H9 (cell line): ENCODE data around the gene LEPR. TPM values are rescaled to one million over a fixed set of nuclear protein-coding genes. Genes with fewer than 3 reads are reported as not detected.

Source experiments
- DNase-seq: peaks from one replicate; pipeline ENCODE4 v3.0.0-alpha.2; 2017
- H2AFZ ChIP-seq: one replicate; pipeline ENCODE4 v1.6.1; 2013; ENCODE audit warnings: mild to moderate bottlenecking, low read length, control low read depth, moderate library complexity
- H2AK5ac ChIP-seq: 2 replicates; pipeline ENCODE4 v1.6.1; 2013; ENCODE audit warnings: low read length, control low read depth, mixed read lengths; ENCODE audit not compliant: insufficient read length
- H2BK120ac ChIP-seq: one replicate; pipeline ENCODE4 v1.6.1; 2013; ENCODE audit warnings: low read depth, mild to moderate bottlenecking, low read length, control low read depth, inconsistent platforms; ENCODE audit not compliant: poor library complexity, severe bottlenecking
- H2BK12ac ChIP-seq: 2 replicates; pipeline ENCODE4 v1.6.1; 2013; ENCODE audit warnings: low read length, control low read depth, mixed read lengths, low read depth; ENCODE audit not compliant: insufficient read length
- H2BK15ac ChIP-seq: 2 replicates; pipeline ENCODE4 v1.6.1; 2013; ENCODE audit warnings: low read depth, low read length, control low read depth
- H2BK20ac ChIP-seq: one replicate; pipeline ENCODE4 v1.6.1; 2013; ENCODE audit warnings: low read depth, mild to moderate bottlenecking, low read length, control low read depth, inconsistent platforms; ENCODE audit not compliant: poor library complexity, severe bottlenecking
- H2BK5ac ChIP-seq: 2 replicates; pipeline ENCODE4 v1.6.1; 2013; ENCODE audit warnings: low read length, control low read depth, mixed read lengths; ENCODE audit not compliant: insufficient read length
- H3K14ac ChIP-seq: 2 replicates; pipeline ENCODE4 v1.6.1; 2013; ENCODE audit warnings: low read length, control low read depth; ENCODE audit not compliant: insufficient read depth
- H3K18ac ChIP-seq: 2 replicates; pipeline ENCODE4 v1.6.1; 2013; ENCODE audit warnings: low read depth, mild to moderate bottlenecking, mixed read lengths, low read length, control low read depth; ENCODE audit not compliant: insufficient read length
- H3K23ac ChIP-seq: 2 replicates; pipeline ENCODE4 v1.6.1; 2013; ENCODE audit warnings: low read length, control low read depth, mixed read lengths, low read depth; ENCODE audit not compliant: insufficient read length
- H3K23me2 ChIP-seq: 2 replicates; pipeline ENCODE4 v1.6.1; 2013; ENCODE audit warnings: low read depth, mild to moderate bottlenecking, mixed read lengths, low read length, control low read depth; ENCODE audit not compliant: insufficient read length, poor library complexity, severe bottlenecking
- H3K27ac ChIP-seq: 2 replicates; pipeline ENCODE4 v1.5.1; 2013; ENCODE audit warnings: low read length, control low read depth, mixed read lengths, low read depth; ENCODE audit not compliant: insufficient read length
- H3K27me3 ChIP-seq: 2 replicates; pipeline ENCODE4 v1.6.1; 2013; ENCODE audit warnings: low read length, control low read depth, inconsistent platforms; ENCODE audit not compliant: insufficient read depth
- H3K4ac ChIP-seq: 2 replicates; pipeline ENCODE4 v1.6.1; 2013; ENCODE audit warnings: low read depth, mild to moderate bottlenecking, control low read depth, inconsistent platforms, low read length, moderate library complexity
- H3K4me1 ChIP-seq: 2 replicates; pipeline ENCODE4 v1.6.1; 2013; ENCODE audit warnings: low read length, control low read depth, inconsistent platforms; ENCODE audit not compliant: insufficient read depth
- H3K4me2 ChIP-seq: 2 replicates; pipeline ENCODE4 v1.6.1; 2013; ENCODE audit warnings: low read length, control low read depth, mixed read lengths; ENCODE audit not compliant: insufficient read length, insufficient read depth
- H3K56ac ChIP-seq: 2 replicates; pipeline ENCODE4 v1.6.1; 2013; ENCODE audit warnings: low read depth, mild to moderate bottlenecking, mixed read lengths, low read length, control low read depth; ENCODE audit not compliant: insufficient read length
- H3K79me1 ChIP-seq: 2 replicates; pipeline ENCODE4 v1.6.1; 2013; ENCODE audit warnings: low read depth, mild to moderate bottlenecking, moderate library complexity, low read length, control low read depth, inconsistent platforms; ENCODE audit not compliant: insufficient read depth, poor library complexity, severe bottlenecking
- H3K79me2 ChIP-seq: 2 replicates; pipeline ENCODE4 v1.6.1; 2013; ENCODE audit warnings: low read length, control low read depth, inconsistent platforms; ENCODE audit not compliant: insufficient read depth
- H3K9ac ChIP-seq: 2 replicates; pipeline ENCODE4 v1.6.1; 2013; ENCODE audit warnings: low read length, control low read depth, mixed read lengths; ENCODE audit not compliant: insufficient read length; ENCODE audit errors: extremely low read depth
- H3K9me3 ChIP-seq: one replicate; pipeline ENCODE4 v1.6.1; 2013; ENCODE audit warnings: low read depth, low read length, inconsistent platforms; ENCODE audit not compliant: control insufficient read depth
- H3T11ph ChIP-seq: one replicate; pipeline ENCODE4 v1.6.1; 2013; ENCODE audit warnings: mild to moderate bottlenecking, low read length, control low read depth, inconsistent platforms
- H4K20me1 ChIP-seq: one replicate; pipeline ENCODE4 v1.6.1; 2013; ENCODE audit not compliant: control insufficient read depth, insufficient read length, insufficient read depth
- H4K5ac ChIP-seq: 2 replicates; pipeline ENCODE4 v1.6.1; 2013; ENCODE audit warnings: low read depth, mild to moderate bottlenecking, mixed read lengths, low read length, control low read depth; ENCODE audit not compliant: insufficient read length
- H4K8ac ChIP-seq: replicated peaks from 2 replicates; pipeline ENCODE4 v1.6.1; 2013; ENCODE audit warnings: low read length, control low read depth, mixed read lengths, low read depth; ENCODE audit not compliant: insufficient read length
- H4K91ac ChIP-seq: 2 replicates; pipeline ENCODE4 v1.6.1; 2013; ENCODE audit warnings: low read depth, mild to moderate bottlenecking, moderate library complexity, mixed read lengths, low read length, control low read depth; ENCODE audit not compliant: insufficient read length
- H3K27ac Mint-ChIP-seq, 3 experiments: 2 replicates in 2 of 3; 3 replicates in 1 of 3; pipeline ENCODE4 v1.8.0; 2020 to 2021; ENCODE audit warnings: mixed read lengths in 3 of 3, mild to moderate bottlenecking in 1 of 3, moderate library complexity in 1 of 3
- H3K27me3 Mint-ChIP-seq: 2 replicates; pipeline ENCODE4 v1.8.0; 2021; ENCODE audit warnings: low read depth, mild to moderate bottlenecking, moderate library complexity, mixed read lengths
- H3K36me3 Mint-ChIP-seq, 3 experiments: 2 replicates in 2 of 3; 3 replicates in 1 of 3; pipeline ENCODE4 v1.8.0; 2020 to 2021; ENCODE audit warnings: low read depth in 3 of 3, mixed read lengths in 3 of 3; ENCODE audit not compliant: insufficient read depth in 1 of 3
- H3K4me1 Mint-ChIP-seq, 2 experiments: 2 replicates each; pipeline ENCODE4 v1.8.0; 2020; ENCODE audit warnings: mixed read lengths in 2 of 2
- H3K4me3 Mint-ChIP-seq, 2 experiments: 2 replicates in 1 of 2; 3 replicates in 1 of 2; pipeline ENCODE4 v1.8.0; 2020 to 2021; ENCODE audit warnings: mild to moderate bottlenecking in 2 of 2, mixed read lengths in 2 of 2, moderate library complexity in 1 of 2
- H3K9me3 Mint-ChIP-seq, 2 experiments: 2 replicates in 1 of 2; 3 replicates in 1 of 2; pipeline ENCODE4 v1.8.0; 2020; ENCODE audit warnings: mild to moderate bottlenecking in 2 of 2, mixed read lengths in 2 of 2, moderate library complexity in 1 of 2
- WGBS: extraction: QIAGEN DNeasy Blood & Tissue Kit; methylation state at CpG from one replicate; pipeline ENCODE4 v1.1.7; 2013; ENCODE audit warnings: missing lambda C conversion rate, low lambda C conversion rate, mixed read lengths; ENCODE audit not compliant: insufficient read length; ENCODE audit errors: extremely low coverage; 5-methylcytosine and 5-hydroxymethylcytosine counted together
- total RNA-seq: library from RNA; stranded (reverse); gene quantifications from 2 replicates; pipeline ENCODE4 v1.2.1, GENCODE V29; 2021
- TF ChIP-seq, protein P1 (sequence below): fragments of 200-600 bp; sonication (generic); conservative IDR thresholded peaks from 3 replicates; pipeline ENCODE4 v1.8.0; 2021; ENCODE audit warnings: antibody characterized with exemption, mild to moderate bottlenecking

The LEPR gene
- total RNA-seq, 1 experiment from 2014 or later = 3.3 TPM

DNA sequence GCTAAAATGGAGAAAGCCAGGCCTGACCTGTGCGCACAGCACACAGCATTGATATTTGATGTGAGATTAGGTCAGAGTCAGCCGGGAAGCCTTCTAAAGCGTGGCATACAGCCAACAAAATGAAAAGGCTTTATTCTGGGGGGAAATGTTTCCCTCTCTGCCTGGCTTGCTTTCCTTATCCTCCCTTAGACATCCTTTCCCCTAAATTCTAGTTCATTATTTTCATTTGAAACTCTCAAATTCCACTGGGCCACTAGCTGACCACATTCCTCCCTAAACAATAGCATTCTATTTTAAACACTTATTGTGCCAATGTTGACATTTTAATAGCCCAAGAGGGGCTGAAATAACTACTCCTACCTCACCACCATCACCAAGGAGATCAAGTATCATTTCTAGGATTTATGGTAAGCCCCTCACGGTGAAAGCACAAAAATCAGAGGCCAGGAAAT lies 49.4 kb downstream of the LEPR start:
- H3K27ac Mint-ChIP-seq = no peak overlapping the region
- Histone ChIP-seq H2BK15ac (no peak overlapping the region), H3K27me3 (no peaks in the 10 kb centered on the region), H2BK20ac (no peak overlapping the region), H3K4me2 (no peak overlapping the region), H3K9me3 (no peaks in the 10 kb centered on the region), H2BK12ac (no peak overlapping the region), H3K79me2 (no peaks in the 10 kb centered on the region), H2AFZ (no peak overlapping the region), H3K56ac (no peak overlapping the region), H3K23me2 (no peaks in the 10 kb centered on the region), H3K79me1 (no peaks in the 10 kb centered on the region), H3K18ac (no peak overlapping the region), H3K4ac (no peak overlapping the region), H4K5ac (no peak overlapping the region), H4K91ac (no peak overlapping the region), H3K14ac (no peak overlapping the region), H2BK5ac (no peak overlapping the region), H3K4me1 (no peaks in the 10 kb centered on the region), H2BK120ac (no peak overlapping the region), H3K9ac (no peak overlapping the region), H2AK5ac (no peak overlapping the region), H3T11ph (no peak overlapping the region), H4K20me1 (no peaks in the 10 kb centered on the region), H3K27ac (no peak overlapping the region), H4K8ac (no peak overlapping the region), H3K23ac (no peak overlapping the region)
- peaks cover 5 to 13% of the 10 kb centered on the region in 2 experiments for H3K4me1 Mint-ChIP-seq
- H3K4me3 Mint-ChIP-seq = no peak overlapping the region
- TF ChIP-seq, protein P1, sequence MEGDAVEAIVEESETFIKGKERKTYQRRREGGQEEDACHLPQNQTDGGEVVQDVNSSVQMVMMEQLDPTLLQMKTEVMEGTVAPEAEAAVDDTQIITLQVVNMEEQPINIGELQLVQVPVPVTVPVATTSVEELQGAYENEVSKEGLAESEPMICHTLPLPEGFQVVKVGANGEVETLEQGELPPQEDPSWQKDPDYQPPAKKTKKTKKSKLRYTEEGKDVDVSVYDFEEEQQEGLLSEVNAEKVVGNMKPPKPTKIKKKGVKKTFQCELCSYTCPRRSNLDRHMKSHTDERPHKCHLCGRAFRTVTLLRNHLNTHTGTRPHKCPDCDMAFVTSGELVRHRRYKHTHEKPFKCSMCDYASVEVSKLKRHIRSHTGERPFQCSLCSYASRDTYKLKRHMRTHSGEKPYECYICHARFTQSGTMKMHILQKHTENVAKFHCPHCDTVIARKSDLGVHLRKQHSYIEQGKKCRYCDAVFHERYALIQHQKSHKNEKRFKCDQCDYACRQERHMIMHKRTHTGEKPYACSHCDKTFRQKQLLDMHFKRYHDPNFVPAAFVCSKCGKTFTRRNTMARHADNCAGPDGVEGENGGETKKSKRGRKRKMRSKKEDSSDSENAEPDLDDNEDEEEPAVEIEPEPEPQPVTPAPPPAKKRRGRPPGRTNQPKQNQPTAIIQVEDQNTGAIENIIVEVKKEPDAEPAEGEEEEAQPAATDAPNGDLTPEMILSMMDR = no peak
- H3K36me3 Mint-ChIP-seq = no peaks in the 10 kb centered on the region
- peaks cover 0 to 5% of the 10 kb centered on the region in 2 experiments; a peak in 3 of 5 replicates for H3K9me3 Mint-ChIP-seq
- no peaks in the 10 kb centered on the region; the same call in none of the 2 replicates for H3K27me3 Mint-ChIP-seq
- no CpG with 5 or more reads among the region's 4 CpGs for WGBS
- no peak for DNase-seq

Other genes with a start within 250 kb of the LEPR start
- gene DNAJC6, start 111.1 kb upstream of the LEPR start, total RNA-seq = 2.2 TPM in 2 replicates
- 28.6 and 32.6 TPM in 2 replicates for gene LEPROT, start within 50 bp of the LEPR start, total RNA-seq